Measurements from ENCODE around the gene RNF145. TPM values are rescaled to one million over a fixed set of nuclear protein-coding genes. Genes with fewer than 3 reads are reported as not detected.

The RNF145 gene
- total RNA-seq, 3 donors from 2014 or later, result 40.5 to 68.2 (median 41.3) TPM

GRCh38 chr5:159139802-159140201 lies 69.6 kb downstream of the RNF145 start:
- no peak for DNase-seq (ENCODE audit: low spot score in 2 of 2)
- H3K9me3 ChIP-seq, result no peaks in the 10 kb centered on the region
- H3K27ac ChIP-seq, result no peak overlapping the region
- H3K36me3 ChIP-seq, result no peaks in the 10 kb centered on the region
- intact Hi-C loops (cut with DNase I; ENCODE audit: low total_unique reads), result no loop called here
- TF ChIP-seq CTCF (IDR thresholded peaks at IDR 0.05) (no peak), POLR2A (IDR thresholded peaks at IDR 0.05) (no peak), POLR2AphosphoS5 (IDR thresholded peaks at IDR 0.05) (no peak)
- no peaks in the 10 kb centered on the region for H3K27me3 ChIP-seq
- no peak overlapping the region for H3K4me3 ChIP-seq
- no peaks in the 10 kb centered on the region for H3K4me1 ChIP-seq

- no peak for TF ChIP-seq POLR2AphosphoS5 (IDR thresholded peaks at IDR 0.05)
- no peak for TF ChIP-seq CTCF (IDR thresholded peaks at IDR 0.05)
- no peak for TF ChIP-seq POLR2A (IDR thresholded peaks at IDR 0.05)
- H3K27ac ChIP-seq, result no peak overlapping the region
- intact Hi-C loops (cut with DNase I; ENCODE audit: low total_unique reads), result no loop called here
- no peaks in the 10 kb centered on the region for H3K4me1 ChIP-seq
- no peak overlapping the region for H3K4me3 ChIP-seq
- no peak for DNase-seq (ENCODE audit: low spot score in 2 of 2)
- H3K9me3 ChIP-seq, result no peaks in the 10 kb centered on the region
- no peaks in the 10 kb centered on the region for H3K27me3 ChIP-seq
- H3K36me3 ChIP-seq, result no peaks in the 10 kb centered on the region
These were observed 73.3 kb downstream of the RNF145 start for GRCh38 chr5:159135896-159136531.

- H3K27ac ChIP-seq, result no peak overlapping the region
- H3K4me3 ChIP-seq, result peak overlapping the region in 1 of 3 donors; percentile 7
- TF ChIP-seq POLR2A (IDR thresholded peaks at IDR 0.05) (no peak), CTCF (IDR thresholded peaks at IDR 0.05) (peak; percentile 52 to 69 (median 53)), POLR2AphosphoS5 (IDR thresholded peaks at IDR 0.05) (peak in 1 of 3 donors; percentile 21)
- no peaks in the 10 kb centered on the region for H3K9me3 ChIP-seq
- H3K4me1 ChIP-seq, result no peaks in the 10 kb centered on the region
- H3K36me3 ChIP-seq, result no peaks in the 10 kb centered on the region
- no peaks in the 10 kb centered on the region for H3K27me3 ChIP-seq
- intact Hi-C loops (cut with DNase I; ENCODE audit: low total_unique reads), result no loop called here
- DNase-seq (ENCODE audit: low spot score in 2 of 2), result no peak
These were observed 76.2 kb downstream of the RNF145 start for GRCh38 chr5:159133041-159133741.

GRCh38 chr5:159132429-159133040 lies 76.8 kb downstream of the RNF145 start:
- H3K36me3 ChIP-seq, result no peaks in the 10 kb centered on the region
- H3K4me3 ChIP-seq, result peak overlapping the region in 1 of 3 donors; percentile 7
- no peak for TF ChIP-seq POLR2A (IDR thresholded peaks at IDR 0.05)
- no peak for TF ChIP-seq POLR2AphosphoS5 (IDR thresholded peaks at IDR 0.05)
- TF ChIP-seq CTCF (IDR thresholded peaks at IDR 0.05), result no peak
- no peak for DNase-seq (ENCODE audit: low spot score in 2 of 2)
- H3K27me3 ChIP-seq, result no peaks in the 10 kb centered on the region
- intact Hi-C loops (cut with DNase I; ENCODE audit: low total_unique reads), result no loop called here
- no peaks in the 10 kb centered on the region for H3K4me1 ChIP-seq
- no peaks in the 10 kb centered on the region for H3K9me3 ChIP-seq
- no peak overlapping the region for H3K27ac ChIP-seq

- no peaks in the 10 kb centered on the region for H3K9me3 ChIP-seq
- H3K36me3 ChIP-seq, result no peaks in the 10 kb centered on the region
- no peak for TF ChIP-seq CTCF (IDR thresholded peaks at IDR 0.05)
- TF ChIP-seq POLR2AphosphoS5 (IDR thresholded peaks at IDR 0.05), result no peak
- TF ChIP-seq POLR2A (IDR thresholded peaks at IDR 0.05), result no peak
- DNase-seq (ENCODE audit: low spot score in 2 of 2), result no peak
- no peaks in the 10 kb centered on the region for H3K4me1 ChIP-seq
- no peak overlapping the region for H3K4me3 ChIP-seq
- no peak overlapping the region for H3K27ac ChIP-seq
- no peaks in the 10 kb centered on the region for H3K27me3 ChIP-seq
- intact Hi-C loops (cut with DNase I; ENCODE audit: low total_unique reads), result no loop called here
These were observed 77.4 kb downstream of the RNF145 start for GRCh38 chr5:159131951-159132350.
